GM12864 (cell line): ENCODE measurements around the gene OAF.

Experiments
- DNase-seq: peaks from one replicate; pipeline ENCODE4 v3.0.0-alpha.2; 2011; ENCODE audit warnings: low read depth
- H3K4me3 ChIP-seq: 2 replicates; pipeline ENCODE4 v1.5.1; 2011; ENCODE audit warnings: mild to moderate bottlenecking, low read depth, low read length, control low read depth
- TF ChIP-seq, protein P1 (sequence below): IDR thresholded peaks from 2 replicates; pipeline ENCODE4 v1.5.1; 2011; ENCODE audit warnings: low read depth, mild to moderate bottlenecking, moderate library complexity, low read length, control low read depth, inconsistent platforms; ENCODE audit errors: missing control alignments

The OAF gene

DNA sequence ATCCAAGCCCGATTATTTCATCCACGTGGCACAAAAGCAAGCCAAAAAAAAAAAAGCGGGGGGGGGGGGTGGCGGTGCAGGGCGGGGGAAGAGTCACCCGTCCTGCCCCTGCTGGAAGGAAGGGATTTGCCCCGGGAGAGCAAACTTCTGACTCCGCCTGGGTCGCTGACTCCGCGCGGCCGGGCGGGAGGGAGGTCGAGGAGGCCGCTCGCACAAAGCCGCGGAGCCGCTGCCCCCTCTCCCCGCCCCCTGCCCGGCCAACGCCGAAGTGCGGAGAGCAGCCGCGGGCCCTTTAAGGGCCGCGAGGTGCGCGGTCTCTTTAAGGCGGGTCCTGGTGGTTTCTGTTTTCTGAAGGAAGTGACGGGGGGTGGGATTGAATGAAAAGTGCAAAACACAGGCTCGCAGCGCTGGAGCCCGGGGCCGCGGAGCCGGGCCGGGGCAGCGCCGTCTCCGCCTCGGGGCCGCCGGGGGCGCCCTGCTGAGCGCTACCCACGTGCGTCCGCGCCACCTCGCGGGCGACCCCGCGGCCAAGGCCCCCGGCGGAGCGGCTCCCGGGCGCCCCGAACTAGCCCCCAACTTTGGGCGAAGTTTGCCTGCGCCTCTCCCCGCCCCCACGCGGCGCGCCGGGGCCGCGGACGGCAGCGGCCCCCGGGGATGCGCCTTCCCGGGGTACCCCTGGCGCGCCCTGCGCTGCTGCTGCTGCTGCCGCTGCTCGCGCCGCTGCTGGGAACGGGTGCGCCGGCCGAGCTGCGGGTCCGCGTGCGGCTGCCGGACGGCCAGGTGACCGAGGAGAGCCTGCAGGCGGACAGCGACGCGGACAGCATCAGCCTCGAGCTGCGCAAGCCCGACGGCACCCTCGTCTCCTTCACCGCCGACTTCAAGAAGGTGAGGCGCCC lies at the start of gene OAF:
OAF (plus strand) TSS at position 407 of the 896 bp plus-strand sequence; CDS start at position 655, 248 bp downstream.
- TF ChIP-seq, protein P1, sequence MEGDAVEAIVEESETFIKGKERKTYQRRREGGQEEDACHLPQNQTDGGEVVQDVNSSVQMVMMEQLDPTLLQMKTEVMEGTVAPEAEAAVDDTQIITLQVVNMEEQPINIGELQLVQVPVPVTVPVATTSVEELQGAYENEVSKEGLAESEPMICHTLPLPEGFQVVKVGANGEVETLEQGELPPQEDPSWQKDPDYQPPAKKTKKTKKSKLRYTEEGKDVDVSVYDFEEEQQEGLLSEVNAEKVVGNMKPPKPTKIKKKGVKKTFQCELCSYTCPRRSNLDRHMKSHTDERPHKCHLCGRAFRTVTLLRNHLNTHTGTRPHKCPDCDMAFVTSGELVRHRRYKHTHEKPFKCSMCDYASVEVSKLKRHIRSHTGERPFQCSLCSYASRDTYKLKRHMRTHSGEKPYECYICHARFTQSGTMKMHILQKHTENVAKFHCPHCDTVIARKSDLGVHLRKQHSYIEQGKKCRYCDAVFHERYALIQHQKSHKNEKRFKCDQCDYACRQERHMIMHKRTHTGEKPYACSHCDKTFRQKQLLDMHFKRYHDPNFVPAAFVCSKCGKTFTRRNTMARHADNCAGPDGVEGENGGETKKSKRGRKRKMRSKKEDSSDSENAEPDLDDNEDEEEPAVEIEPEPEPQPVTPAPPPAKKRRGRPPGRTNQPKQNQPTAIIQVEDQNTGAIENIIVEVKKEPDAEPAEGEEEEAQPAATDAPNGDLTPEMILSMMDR, result no peak
- DNase-seq, result peak; percentile 39
- peak within 1 kb of the TSS; percentile 66 for H3K4me3 ChIP-seq

DNA sequence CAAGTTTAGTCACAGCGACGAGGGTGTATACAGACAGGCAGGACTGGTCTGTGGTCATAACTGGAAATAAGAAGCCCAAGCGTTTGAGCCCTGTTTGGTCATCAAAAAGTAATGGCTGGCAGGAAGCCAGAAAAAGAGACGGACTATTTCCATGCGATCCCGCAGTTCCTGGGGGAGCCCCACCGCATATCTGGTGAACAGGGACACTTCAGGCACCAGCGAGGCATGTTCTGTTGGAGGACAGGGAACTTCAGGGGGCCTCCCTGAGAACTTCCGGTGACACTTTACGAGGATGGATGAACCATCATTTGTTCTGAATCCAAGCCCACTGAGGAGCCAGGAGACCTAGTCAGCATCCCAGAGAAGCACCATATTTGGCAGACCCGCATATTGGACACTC lies 43.2 kb upstream of the OAF start:
- TF ChIP-seq, protein P1, result no peak
- no peak for DNase-seq
- H3K4me3 ChIP-seq, result no peak overlapping the region

DNA sequence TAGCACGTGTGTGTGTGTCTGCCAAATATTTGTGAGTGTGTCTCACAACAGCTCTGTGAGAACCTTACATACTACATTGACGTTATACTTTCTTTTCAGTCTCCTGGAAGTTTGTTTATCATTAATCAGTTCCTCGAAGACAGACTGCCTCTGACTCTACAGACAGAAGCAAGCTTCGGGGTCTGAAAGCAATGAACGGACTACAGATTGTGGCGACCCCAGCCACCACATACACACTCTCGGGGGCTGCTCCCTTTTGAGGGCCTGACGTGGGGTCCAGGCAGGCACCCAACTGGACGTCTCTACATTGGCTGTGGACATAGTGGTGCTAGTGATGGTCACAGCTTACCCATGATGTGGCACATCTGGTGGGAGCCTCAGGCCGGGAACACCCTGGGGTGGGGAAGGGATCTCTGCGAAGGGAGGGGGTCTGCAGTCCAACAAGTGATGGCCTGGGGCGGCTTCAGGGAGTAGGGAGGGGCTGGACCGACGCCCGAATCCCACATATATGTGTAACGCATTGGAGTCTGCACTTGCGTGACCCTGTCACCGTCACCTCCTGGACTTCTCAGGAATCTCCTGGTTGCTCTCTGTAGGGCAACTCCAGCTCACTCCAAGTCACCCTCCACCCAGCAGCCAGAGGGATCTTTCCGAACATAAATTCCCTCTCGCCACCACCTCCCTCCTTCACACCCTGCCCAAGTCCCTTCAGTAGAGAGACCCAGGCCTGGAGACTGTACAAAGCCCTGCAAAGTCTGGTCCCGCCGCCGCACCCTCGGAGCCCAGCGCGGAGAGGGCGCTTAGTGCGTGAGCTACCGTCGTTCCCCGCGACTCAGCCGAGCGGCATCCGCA lies 42.5 kb upstream of the OAF start:
- DNase-seq, result no peak
- TF ChIP-seq, protein P1, result no peak
- no peak overlapping the region; the same call in 1 of the 2 replicates for H3K4me3 ChIP-seq

DNA sequence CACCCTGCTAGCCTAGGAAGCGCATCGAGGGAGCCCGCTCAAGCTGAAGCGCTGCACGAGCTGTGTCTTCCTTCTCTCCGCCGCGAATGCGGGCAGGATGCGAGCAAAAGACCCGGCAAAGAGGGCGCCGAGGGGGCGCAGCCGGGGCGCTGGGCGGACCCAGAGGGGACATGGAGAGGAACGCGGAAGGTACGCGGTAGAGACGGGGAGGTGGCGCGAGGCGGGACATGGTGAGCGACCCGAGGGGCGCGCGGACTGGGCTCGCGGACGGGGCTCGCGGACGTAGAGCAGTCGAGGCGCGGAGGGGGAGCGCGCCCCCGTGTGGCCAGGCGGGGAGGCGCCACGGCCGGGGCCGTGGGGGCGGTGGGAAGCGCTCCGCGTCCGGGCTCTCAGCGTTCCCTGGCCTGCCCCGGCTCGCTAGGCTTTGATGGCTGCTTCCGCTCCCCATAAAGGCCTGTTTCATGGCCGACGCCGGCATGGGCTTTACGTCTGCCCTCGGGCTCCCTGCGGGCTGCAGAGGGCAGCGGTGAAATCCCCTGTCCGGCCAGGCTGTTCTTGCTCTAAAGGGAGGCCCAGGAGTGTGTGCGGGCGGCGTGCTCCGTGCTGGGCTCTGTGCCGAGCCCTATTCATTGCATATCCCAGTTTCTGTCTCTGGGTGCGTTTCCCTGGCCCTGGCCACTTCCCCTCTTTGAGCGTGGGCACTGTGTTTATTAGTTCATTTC lies 41.7 kb upstream of the OAF start:
- no peak for DNase-seq
- H3K4me3 ChIP-seq, result no peak overlapping the region; the same call in 1 of the 2 replicates
- TF ChIP-seq, protein P1, result peak; percentile 70

DNA sequence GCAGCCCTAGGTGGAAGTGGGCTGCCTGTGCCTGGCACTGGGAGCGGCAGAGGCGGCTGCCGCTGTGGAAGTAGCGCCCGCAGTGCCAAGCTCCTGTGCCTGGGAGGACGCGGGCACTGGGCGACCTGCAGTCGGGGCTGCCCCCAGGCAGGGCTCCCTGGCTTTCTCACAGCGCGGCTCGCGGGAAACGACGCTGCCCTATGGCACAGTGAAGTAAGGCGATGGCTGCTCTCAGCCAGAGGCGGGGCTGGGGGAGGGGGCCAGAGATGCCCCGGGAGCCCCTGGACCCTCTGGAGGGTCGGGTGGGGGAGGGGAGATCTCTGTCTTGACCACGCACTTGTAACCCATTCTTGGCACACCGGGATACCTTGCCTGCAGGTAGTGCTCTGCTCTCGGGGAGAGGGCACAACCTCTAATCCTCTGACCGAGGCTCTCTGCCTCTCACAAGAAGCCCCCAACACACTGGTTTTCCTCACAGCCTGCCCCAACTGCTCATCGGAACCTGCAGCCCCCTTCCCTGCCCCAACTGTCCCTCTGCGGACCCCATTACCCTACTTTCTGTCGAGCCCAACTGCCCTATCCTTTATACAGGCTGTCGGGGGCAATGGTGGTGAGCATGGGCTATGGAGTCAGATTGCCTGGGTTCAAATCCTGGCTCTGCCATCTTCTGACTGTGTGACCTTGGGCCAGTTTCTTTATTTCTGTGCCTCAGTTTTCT lies 40.7 kb upstream of the OAF start:
- no peak overlapping the region for H3K4me3 ChIP-seq
- TF ChIP-seq, protein P1, result no peak
- DNase-seq, result no peak

DNA sequence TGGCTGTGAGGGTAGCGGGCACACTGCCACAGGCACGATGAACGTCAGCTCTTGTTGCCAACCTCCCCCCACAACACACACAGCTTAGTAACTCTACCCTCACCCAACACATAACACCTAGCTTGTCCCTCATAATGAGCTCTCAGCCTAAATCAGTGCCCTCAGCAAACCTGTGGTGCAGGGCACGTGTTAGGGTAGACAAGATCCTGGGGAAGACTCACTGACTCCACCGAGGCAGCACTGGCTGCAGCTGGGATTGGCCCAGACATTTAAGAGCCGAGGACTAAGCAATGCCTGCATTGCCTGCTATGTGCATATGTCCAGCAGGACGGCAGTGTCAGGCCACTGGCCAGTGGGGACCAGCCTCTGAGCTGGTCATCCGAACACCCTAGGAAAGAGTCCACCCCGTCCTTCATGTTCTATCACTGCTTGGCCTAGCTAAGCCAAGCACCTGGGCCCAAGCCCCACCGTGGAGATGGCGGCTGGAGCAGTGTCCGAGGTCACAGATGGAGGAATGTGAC lies 40.0 kb upstream of the OAF start:
- no peak for DNase-seq
- no peak overlapping the region for H3K4me3 ChIP-seq
- TF ChIP-seq, protein P1, result no peak
